SJCRH30 (cell line): Measurements from ENCODE around the gene CD34. TPM values are rescaled to one million over a fixed set of nuclear protein-coding genes. Genes with fewer than 3 reads are reported as not detected.
"Not testable (repeated sequence)": the region's sequence is repeated elsewhere in the genome, so short reads cannot be mapped to it uniquely, and the experiment has no call there.

Experiments
- DNase-seq, 2 experiments: peaks; one replicate each; pipeline ENCODE4 v3.0.0-alpha.2; 2015 to 2020
- H3K27ac ChIP-seq: fragments of 250-450 bp; sonication (Bioruptor Pico); 2 replicates; pipeline ENCODE4 v1.5.1; 2020; ENCODE audit warnings: mild to moderate bottlenecking, moderate library complexity
- H3K27me3 ChIP-seq: fragments of 250-450 bp; sonication (Bioruptor Pico); 2 replicates; pipeline ENCODE4 v1.5.1; 2020; ENCODE audit warnings: mild to moderate bottlenecking, moderate library complexity
- H3K36me3 ChIP-seq: fragments of 250-450 bp; sonication (Bioruptor Pico); 2 replicates; pipeline ENCODE4 v1.5.1; 2020; ENCODE audit warnings: mild to moderate bottlenecking, moderate library complexity
- H3K4me1 ChIP-seq: fragments of 250-450 bp; sonication (Bioruptor Pico); 2 replicates; pipeline ENCODE4 v1.5.1; 2020; ENCODE audit warnings: mild to moderate bottlenecking, moderate library complexity
- H3K4me3 ChIP-seq: fragments of 250-450 bp; sonication (Bioruptor Pico); 2 replicates; pipeline ENCODE4 v1.5.1; 2020; ENCODE audit warnings: mild to moderate bottlenecking, moderate library complexity
- H3K9me3 ChIP-seq: fragments of 250-450 bp; sonication (Bioruptor Pico); replicated peaks from 2 replicates; pipeline ENCODE4 v1.5.1; 2020; ENCODE audit warnings: mild to moderate bottlenecking, moderate library complexity
- total RNA-seq: library from RNA; depleted of rRNA; stranded (reverse); fragments of >200 nt; shearing (Covaris generic); gene quantifications from 2 replicates; pipeline ENCODE4 v1.2.3, GENCODE V29; 2014

The CD34 gene
- total RNA-seq, 1 experiment from 2014 or later = 0.36 TPM

GRCh38 chr1:207883660-207884250 is 27.2 kb downstream of the CD34 start:
- Histone ChIP-seq H3K4me1 (peaks cover 12% of the 10 kb centered on the region), H3K27ac (no peak overlapping the region), H3K36me3 (no peaks in the 10 kb centered on the region), H3K4me3 (no peak overlapping the region), H3K27me3 (no peaks in the 10 kb centered on the region), H3K9me3 (no peaks in the 10 kb centered on the region)
- DNase-seq = no peak

GRCh38 chr1:207883104-207883651 is 27.7 kb downstream of the CD34 start:
- Histone ChIP-seq H3K4me3 (no peak overlapping the region), H3K36me3 (no peaks in the 10 kb centered on the region), H3K9me3 (no peaks in the 10 kb centered on the region), H3K4me1 (peaks cover 6% of the 10 kb centered on the region), H3K27me3 (no peaks in the 10 kb centered on the region), H3K27ac (no peak overlapping the region)
- no peak for DNase-seq

- H3K9me3 ChIP-seq = no peaks in the 10 kb centered on the region
- H3K27ac ChIP-seq = no peak overlapping the region
- peaks cover 5% of the 10 kb centered on the region for H3K4me1 ChIP-seq
- no peaks in the 10 kb centered on the region for H3K27me3 ChIP-seq
- H3K36me3 ChIP-seq = no peaks in the 10 kb centered on the region
- no peak for DNase-seq
- H3K4me3 ChIP-seq = no peak overlapping the region
Measured at GRCh38 chr1:207882692-207883091, 28.2 kb downstream of the CD34 start.

GRCh38 chr1:207878939-207879338 is 32.0 kb downstream of the CD34 start:
- Histone ChIP-seq H3K4me1 (peaks cover under 1% of the 10 kb centered on the region; the same call in 1 of the 2 replicates), H3K9me3 (no peaks in the 10 kb centered on the region), H3K36me3 (no peaks in the 10 kb centered on the region), H3K4me3 (no peak overlapping the region), H3K27ac (no peak overlapping the region), H3K27me3 (no peaks in the 10 kb centered on the region)
- DNase-seq = no peak

- not testable (repeated sequence) for H3K4me1 ChIP-seq, H3K9me3 ChIP-seq, H3K36me3 ChIP-seq, H3K27ac ChIP-seq, H3K4me3 ChIP-seq, H3K27me3 ChIP-seq, DNase-seq
Measured at GRCh38 chr1:207877914-207878313, 33.0 kb downstream of the CD34 start.

- Histone ChIP-seq H3K9me3 (no peaks in the 10 kb centered on the region), H3K27me3 (no peaks in the 10 kb centered on the region), H3K4me3 (no peak overlapping the region), H3K36me3 (no peaks in the 10 kb centered on the region), H3K4me1 (peaks cover 5% of the 10 kb centered on the region; the same call in 1 of the 2 replicates), H3K27ac (no peak overlapping the region)
- no peak for DNase-seq
Measured at GRCh38 chr1:207876131-207876530, 34.8 kb downstream of the CD34 start.

- H3K27ac ChIP-seq = no peak overlapping the region
- no peaks in the 10 kb centered on the region for H3K9me3 ChIP-seq
- no peak for DNase-seq
Measured at GRCh38 chr1:207875532-207875931, 35.4 kb downstream of the CD34 start.

GRCh38 chr1:207873055-207873890 is 37.7 kb downstream of the CD34 start:
- Histone ChIP-seq H3K27me3 (peaks cover 5% of the 10 kb centered on the region; the same call in 1 of the 2 replicates), H3K27ac (no peak overlapping the region), H3K4me3 (no peak overlapping the region), H3K9me3 (no peaks in the 10 kb centered on the region), H3K4me1 (peaks cover 5% of the 10 kb centered on the region; the same call in 1 of the 2 replicates), H3K36me3 (no peaks in the 10 kb centered on the region)
- DNase-seq = peak; percentile 46 to 72

More at GRCh38 chr1:207875532-207875931, 35.4 kb downstream of the CD34 start:
- Histone ChIP-seq H3K36me3 (no peaks in the 10 kb centered on the region), H3K4me3 (no peak overlapping the region), H3K4me1 (peaks cover 5% of the 10 kb centered on the region; the same call in 1 of the 2 replicates), H3K27me3 (no peaks in the 10 kb centered on the region)

GRCh38 chr1:207872621-207873020 is 38.3 kb downstream of the CD34 start:
- Histone ChIP-seq H3K27me3 (peaks cover 5% of the 10 kb centered on the region; the same call in 1 of the 2 replicates), H3K36me3 (no peaks in the 10 kb centered on the region), H3K4me1 (peaks cover 5% of the 10 kb centered on the region; the same call in 1 of the 2 replicates), H3K9me3 (no peaks in the 10 kb centered on the region), H3K27ac (no peak overlapping the region), H3K4me3 (no peak overlapping the region)
- DNase-seq = no peak

- DNase-seq = no peak
- Histone ChIP-seq H3K27ac (no peak overlapping the region), H3K9me3 (no peaks in the 10 kb centered on the region), H3K4me1 (peaks cover 5% of the 10 kb centered on the region; the same call in 1 of the 2 replicates), H3K36me3 (no peaks in the 10 kb centered on the region), H3K27me3 (peaks cover 5% of the 10 kb centered on the region; the same call in 1 of the 2 replicates), H3K4me3 (no peak overlapping the region)
Measured at GRCh38 chr1:207871117-207871649, 39.7 kb downstream of the CD34 start.

GRCh38 chr1:207870306-207871031 is 40.5 kb downstream of the CD34 start:
- H3K36me3 ChIP-seq = no peaks in the 10 kb centered on the region
- H3K4me1 ChIP-seq = peaks cover 5% of the 10 kb centered on the region; the same call in 1 of the 2 replicates
- no peak overlapping the region for H3K4me3 ChIP-seq
- H3K27ac ChIP-seq = no peak overlapping the region
- H3K9me3 ChIP-seq = no peaks in the 10 kb centered on the region
- no peak for DNase-seq
- H3K27me3 ChIP-seq = peaks cover 5% of the 10 kb centered on the region; the same call in 1 of the 2 replicates

- Histone ChIP-seq H3K4me1 (peaks cover 5% of the 10 kb centered on the region; the same call in 1 of the 2 replicates), H3K36me3 (no peaks in the 10 kb centered on the region), H3K27me3 (peaks cover 5% of the 10 kb centered on the region; the same call in 1 of the 2 replicates), H3K27ac (no peak overlapping the region), H3K9me3 (no peaks in the 10 kb centered on the region), H3K4me3 (no peak overlapping the region)
- DNase-seq = no peak
Measured at GRCh38 chr1:207869859-207870258, 41.1 kb downstream of the CD34 start.

GRCh38 chr1:207868774-207869721 is 41.9 kb downstream of the CD34 start:
- peak; percentile 61 to 83 for DNase-seq
- no peak overlapping the region for H3K27ac ChIP-seq
- no peaks in the 10 kb centered on the region for H3K9me3 ChIP-seq

More at GRCh38 chr1:207868774-207869721, 41.9 kb downstream of the CD34 start:
- H3K27me3 ChIP-seq = peaks cover 5% of the 10 kb centered on the region; the same call in 1 of the 2 replicates
- H3K4me1 ChIP-seq = peaks cover 5% of the 10 kb centered on the region; the same call in 1 of the 2 replicates
- H3K36me3 ChIP-seq = no peaks in the 10 kb centered on the region
- peak overlapping the region; percentile 66 for H3K4me3 ChIP-seq
